Mesothelial cell of epicardium (in vitro differentiated cells): ENCODE results near the gene CADPS2. TPM values are rescaled to one million over a fixed set of nuclear protein-coding genes. Genes with fewer than 3 reads are reported as not detected.

ENCODE experiments used
- DNase-seq, 2 experiments: peaks; one replicate each; pipeline ENCODE4 v3.0.0; 2021; ENCODE audit warnings: low spot score in 2 of 2; ENCODE audit not compliant: unreplicated experiment in 2 of 2
- H3K27ac Mint-ChIP-seq: 2 replicates; pipeline ENCODE4 v1.8.0; 2021; ENCODE audit warnings: mixed read lengths
- H3K27me3 Mint-ChIP-seq: 2 replicates; pipeline ENCODE4 v1.8.0; 2021; ENCODE audit warnings: low read depth, mixed read lengths
- H3K36me3 Mint-ChIP-seq: 2 replicates; pipeline ENCODE4 v1.8.0; 2021; ENCODE audit warnings: mixed read lengths
- H3K4me1 Mint-ChIP-seq: 2 replicates; pipeline ENCODE4 v1.8.0; 2021; ENCODE audit warnings: mixed read lengths
- H3K4me3 Mint-ChIP-seq: 2 replicates; pipeline ENCODE4 v1.8.0; 2021; ENCODE audit warnings: mild to moderate bottlenecking, moderate library complexity, mixed read lengths
- H3K9me3 Mint-ChIP-seq: 2 replicates; pipeline ENCODE4 v1.8.0; 2021; ENCODE audit warnings: mixed read lengths
- CTCF ChIP-seq: fragments of 200-600 bp; sonication (generic); IDR thresholded peaks from one replicate; pipeline ENCODE4 v1.5.0; 2021; ENCODE audit warnings: antibody characterized with exemption; ENCODE audit not compliant: unreplicated experiment
- total RNA-seq: library from RNA; stranded (reverse); gene quantifications from 3 replicates; pipeline ENCODE4 v1.2.1, GENCODE V29; 2021

Gene CADPS2
- total RNA-seq, 1 donor from 2014 or later, result 2.7 TPM

- no peak for DNase-seq
- Mint-ChIP-seq H3K4me1 (no peaks in the 10 kb centered on the region), H3K27ac (no peak within 1 kb of the TSS), H3K9me3 (no peaks in the 10 kb centered on the region), H3K4me3 (no peak within 1 kb of the TSS), H3K27me3 (no peaks in the 10 kb centered on the region), H3K36me3 (no peaks in the 10 kb centered on the region)
- no peak for TF ChIP-seq CTCF
Measured at GRCh38 chr7:122699017-122699416, 187.2 kb downstream of the CADPS2 start, which contains the start of gene RNF133. TSS of gene RNF133 (minus strand) at chr7:122699117. CDS start at chr7:122698918, 199 bp downstream.

- Mint-ChIP-seq H3K9me3 (peaks cover 6% of the 10 kb centered on the region), H3K4me1 (no peaks in the 10 kb centered on the region), H3K4me3 (no peak overlapping the region), H3K36me3 (no peaks in the 10 kb centered on the region), H3K27me3 (no peaks in the 10 kb centered on the region), H3K27ac (no peak overlapping the region)
- DNase-seq, result no peak
- no peak for TF ChIP-seq CTCF
Measured at GRCh38 chr7:122695816-122696215, 190.4 kb downstream of the CADPS2 start.

- peaks cover 6% of the 10 kb centered on the region for H3K9me3 Mint-ChIP-seq
- no peak overlapping the region for H3K4me3 Mint-ChIP-seq
- DNase-seq, result no peak
- no peaks in the 10 kb centered on the region for H3K4me1 Mint-ChIP-seq
- no peak for TF ChIP-seq CTCF
- H3K36me3 Mint-ChIP-seq, result no peaks in the 10 kb centered on the region
- no peak overlapping the region for H3K27ac Mint-ChIP-seq
- H3K27me3 Mint-ChIP-seq, result no peaks in the 10 kb centered on the region
Measured at GRCh38 chr7:122694697-122695096, 191.6 kb downstream of the CADPS2 start.

- no peak for TF ChIP-seq CTCF
- DNase-seq, result no peak
- Mint-ChIP-seq H3K4me3 (no peak overlapping the region), H3K4me1 (no peaks in the 10 kb centered on the region), H3K36me3 (no peaks in the 10 kb centered on the region), H3K9me3 (peaks cover 6% of the 10 kb centered on the region), H3K27me3 (no peaks in the 10 kb centered on the region), H3K27ac (no peak overlapping the region)
Measured at GRCh38 chr7:122692769-122693309, 193.4 kb downstream of the CADPS2 start.

GRCh38 chr7:122691569-122692235, 194.6 kb downstream of the CADPS2 start:
- no peak for TF ChIP-seq CTCF
- DNase-seq, result no peak
- no peak overlapping the region for H3K4me3 Mint-ChIP-seq
- H3K27ac Mint-ChIP-seq, result no peak overlapping the region
- no peaks in the 10 kb centered on the region for H3K4me1 Mint-ChIP-seq
- no peaks in the 10 kb centered on the region for H3K36me3 Mint-ChIP-seq
- peaks cover 6% of the 10 kb centered on the region for H3K9me3 Mint-ChIP-seq
- H3K27me3 Mint-ChIP-seq, result peaks cover 3% of the 10 kb centered on the region
